ENCODE data around the gene CKB.

CKB gene

DNA sequence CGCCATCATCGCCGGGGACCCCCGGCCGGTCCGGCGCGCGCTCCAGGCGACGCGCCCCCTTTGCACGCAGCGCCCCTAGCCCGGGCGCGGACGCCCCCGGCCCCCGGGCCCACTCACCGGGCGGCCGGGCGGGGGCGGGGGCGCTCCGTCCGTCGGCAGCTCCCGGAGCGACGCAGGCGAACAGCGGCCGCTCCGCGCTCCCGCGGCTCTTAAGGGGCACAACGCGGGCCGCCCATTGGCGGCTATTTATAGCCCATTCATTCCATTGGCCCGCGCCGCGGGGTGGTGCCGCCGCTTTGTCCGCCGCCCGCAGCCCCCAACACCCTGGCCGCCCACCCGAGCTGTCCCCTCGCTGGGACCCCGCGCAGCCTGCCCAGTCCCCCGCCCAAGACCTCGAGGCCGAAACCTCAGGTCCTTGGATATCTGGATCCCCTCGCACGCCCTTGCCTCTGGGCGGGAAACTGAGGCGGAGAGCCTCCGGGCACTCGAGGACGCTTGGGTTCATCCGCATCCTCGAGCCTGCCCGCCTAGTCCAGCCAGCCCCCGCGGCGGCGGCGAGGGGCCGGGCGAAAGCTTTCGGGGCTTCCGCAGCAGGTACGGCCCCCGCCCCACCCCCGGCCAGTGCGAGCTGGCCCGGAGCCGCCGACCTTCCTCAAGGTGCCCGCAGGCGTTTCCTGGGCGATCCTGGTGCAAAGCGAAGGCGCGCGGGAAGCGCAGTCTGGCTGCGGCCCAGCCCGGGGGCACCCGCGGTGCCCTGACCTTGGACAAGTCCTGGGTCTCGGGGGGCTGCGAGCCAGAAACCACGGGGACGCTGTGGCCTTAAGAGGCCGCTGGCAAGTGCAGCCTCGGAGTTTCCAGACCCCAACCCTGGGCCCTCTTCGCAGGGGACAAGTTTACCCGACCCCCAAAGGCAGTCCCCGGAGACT is at the start of gene CKB:
Gene CKB (minus strand): TSS at position 182 of the 926 bp plus-strand sequence. CDS start 337 bp downstream, outside the sequence.
- DNase-seq (ENCODE audit: low read depth), result no peak
- in situ Hi-C loops (cut with HindIII; ENCODE audit: low sequenced_read_pairs), result no loop called here
- peak within 1 kb of the TSS; percentile 32 for H3K4me3 ChIP-seq (ENCODE audit: low read depth, low read length)
- TF ChIP-seq, protein P1, sequence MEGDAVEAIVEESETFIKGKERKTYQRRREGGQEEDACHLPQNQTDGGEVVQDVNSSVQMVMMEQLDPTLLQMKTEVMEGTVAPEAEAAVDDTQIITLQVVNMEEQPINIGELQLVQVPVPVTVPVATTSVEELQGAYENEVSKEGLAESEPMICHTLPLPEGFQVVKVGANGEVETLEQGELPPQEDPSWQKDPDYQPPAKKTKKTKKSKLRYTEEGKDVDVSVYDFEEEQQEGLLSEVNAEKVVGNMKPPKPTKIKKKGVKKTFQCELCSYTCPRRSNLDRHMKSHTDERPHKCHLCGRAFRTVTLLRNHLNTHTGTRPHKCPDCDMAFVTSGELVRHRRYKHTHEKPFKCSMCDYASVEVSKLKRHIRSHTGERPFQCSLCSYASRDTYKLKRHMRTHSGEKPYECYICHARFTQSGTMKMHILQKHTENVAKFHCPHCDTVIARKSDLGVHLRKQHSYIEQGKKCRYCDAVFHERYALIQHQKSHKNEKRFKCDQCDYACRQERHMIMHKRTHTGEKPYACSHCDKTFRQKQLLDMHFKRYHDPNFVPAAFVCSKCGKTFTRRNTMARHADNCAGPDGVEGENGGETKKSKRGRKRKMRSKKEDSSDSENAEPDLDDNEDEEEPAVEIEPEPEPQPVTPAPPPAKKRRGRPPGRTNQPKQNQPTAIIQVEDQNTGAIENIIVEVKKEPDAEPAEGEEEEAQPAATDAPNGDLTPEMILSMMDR (IDR thresholded peaks at IDR 0.05; ENCODE audit: low read depth, low read length, missing control alignments), result no peak

DNA sequence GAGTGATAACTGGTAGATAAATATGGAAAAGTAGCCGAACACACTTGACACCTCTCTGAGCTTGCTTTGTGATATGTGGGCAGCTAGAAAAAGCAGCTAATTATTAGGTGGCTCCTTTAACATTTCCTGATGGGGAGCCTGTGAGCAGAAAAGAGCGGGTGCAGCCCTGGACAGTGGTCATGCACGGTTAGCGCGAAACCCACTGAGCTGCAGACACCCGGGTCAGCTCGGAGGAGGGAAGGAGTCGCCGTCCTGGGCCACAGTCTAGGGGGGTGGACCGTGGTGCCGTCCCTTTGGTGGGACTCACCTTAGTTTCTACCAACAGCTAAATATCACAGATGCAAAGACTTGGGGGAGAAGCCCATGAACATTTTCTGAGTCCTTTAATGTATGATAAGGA is 46.8 kb upstream of the CKB start:
- in situ Hi-C loops (cut with HindIII; ENCODE audit: low sequenced_read_pairs), result no loop called here
- no peak overlapping the region for H3K4me3 ChIP-seq (ENCODE audit: low read depth, low read length)
- TF ChIP-seq, protein P1 (IDR thresholded peaks at IDR 0.05; ENCODE audit: low read depth, low read length, missing control alignments), result no peak

DNA sequence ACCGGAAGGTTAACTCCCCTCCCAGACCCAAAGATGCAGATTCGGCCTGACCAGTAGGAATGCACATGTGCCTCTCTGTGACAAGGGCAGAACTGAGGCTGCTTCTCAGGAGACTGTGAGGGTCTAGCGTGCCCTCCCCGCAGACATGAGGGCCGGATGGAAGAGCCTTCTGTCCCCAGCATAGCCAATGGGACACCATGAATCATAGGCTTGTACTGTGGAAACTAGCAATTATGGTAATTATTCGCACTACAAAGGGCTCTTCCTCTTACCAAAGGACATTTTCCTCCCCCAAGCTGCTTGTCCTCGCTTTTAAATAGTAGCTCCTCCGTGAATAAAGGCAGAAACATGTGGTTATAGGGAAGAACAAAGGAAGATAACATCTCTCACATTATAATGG is 46.3 kb upstream of the CKB start:
- in situ Hi-C loops (cut with HindIII; ENCODE audit: low sequenced_read_pairs), result no loop called here
- no peak for DNase-seq (ENCODE audit: low read depth)
- H3K4me3 ChIP-seq (ENCODE audit: low read depth, low read length), result no peak overlapping the region
- TF ChIP-seq, protein P1 (IDR thresholded peaks at IDR 0.05; ENCODE audit: low read depth, low read length, missing control alignments), result no peak

More for the DNA sequence above, 46.8 kb upstream of the CKB start:
- DNase-seq (ENCODE audit: low read depth), result no peak

DNA sequence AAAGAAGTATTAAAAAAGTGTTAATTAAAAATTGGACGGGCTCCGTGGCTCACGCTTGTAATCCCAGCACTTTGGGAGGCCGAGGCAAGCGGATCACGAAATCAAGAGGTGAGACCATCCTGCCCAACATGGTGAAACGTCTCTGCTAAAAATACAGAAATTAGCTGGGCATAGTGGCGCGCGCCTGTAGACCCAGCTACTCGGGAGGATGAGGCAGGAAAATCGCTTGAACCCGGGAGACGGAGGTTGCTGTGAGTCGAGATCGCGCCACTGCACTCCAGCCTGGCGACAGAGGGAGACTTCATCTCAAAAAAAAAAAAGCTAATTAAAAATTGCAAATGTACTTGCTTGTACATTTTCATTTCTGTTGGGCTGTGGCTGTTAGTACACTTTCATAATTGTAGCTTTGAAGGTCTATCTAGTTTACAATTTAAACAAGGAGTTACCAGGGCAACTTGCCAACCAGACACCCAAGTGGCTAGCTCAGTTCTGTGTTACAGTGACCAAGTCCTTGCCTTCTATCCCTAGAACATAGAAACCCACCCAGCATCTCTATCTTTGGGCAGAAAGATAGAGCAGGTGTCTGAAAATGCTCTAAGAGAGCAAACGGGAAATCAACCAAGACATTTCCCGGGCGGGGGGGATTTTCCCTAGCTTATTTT is 41.3 kb upstream of the CKB start:
- in situ Hi-C loops (cut with HindIII; ENCODE audit: low sequenced_read_pairs), result no loop called here
- TF ChIP-seq, protein P1 (IDR thresholded peaks at IDR 0.05; ENCODE audit: low read depth, low read length, missing control alignments), result no peak
- no peak for DNase-seq (ENCODE audit: low read depth)
- peak overlapping the region; percentile 95 for H3K4me3 ChIP-seq (ENCODE audit: low read depth, low read length)

DNA sequence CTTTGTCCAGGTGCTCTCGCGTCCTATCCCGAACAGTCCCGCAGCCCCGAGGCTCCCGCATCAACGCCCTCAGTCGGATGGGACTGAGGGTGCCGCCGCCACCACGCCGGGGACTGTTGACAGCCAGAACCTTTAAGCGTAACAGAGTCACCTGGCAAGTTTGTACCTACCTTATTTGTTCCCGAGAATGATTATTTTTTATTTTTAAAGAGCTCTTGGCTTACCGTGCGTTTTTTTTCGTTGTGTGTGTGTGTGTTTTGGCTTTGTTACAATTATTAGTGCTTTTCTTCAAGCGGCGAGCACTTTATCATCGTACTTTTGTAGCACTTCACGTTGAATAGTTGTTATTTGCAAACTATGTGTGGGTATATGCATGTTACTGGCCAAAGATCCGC is 40.6 kb upstream of the CKB start:
- in situ Hi-C loops (cut with HindIII; ENCODE audit: low sequenced_read_pairs), result no loop called here
- no peak for DNase-seq (ENCODE audit: low read depth)
- H3K4me3 ChIP-seq (ENCODE audit: low read depth, low read length), result peak overlapping the region; percentile 95
- TF ChIP-seq, protein P1 (IDR thresholded peaks at IDR 0.05; ENCODE audit: low read depth, low read length, missing control alignments), result no peak

DNA sequence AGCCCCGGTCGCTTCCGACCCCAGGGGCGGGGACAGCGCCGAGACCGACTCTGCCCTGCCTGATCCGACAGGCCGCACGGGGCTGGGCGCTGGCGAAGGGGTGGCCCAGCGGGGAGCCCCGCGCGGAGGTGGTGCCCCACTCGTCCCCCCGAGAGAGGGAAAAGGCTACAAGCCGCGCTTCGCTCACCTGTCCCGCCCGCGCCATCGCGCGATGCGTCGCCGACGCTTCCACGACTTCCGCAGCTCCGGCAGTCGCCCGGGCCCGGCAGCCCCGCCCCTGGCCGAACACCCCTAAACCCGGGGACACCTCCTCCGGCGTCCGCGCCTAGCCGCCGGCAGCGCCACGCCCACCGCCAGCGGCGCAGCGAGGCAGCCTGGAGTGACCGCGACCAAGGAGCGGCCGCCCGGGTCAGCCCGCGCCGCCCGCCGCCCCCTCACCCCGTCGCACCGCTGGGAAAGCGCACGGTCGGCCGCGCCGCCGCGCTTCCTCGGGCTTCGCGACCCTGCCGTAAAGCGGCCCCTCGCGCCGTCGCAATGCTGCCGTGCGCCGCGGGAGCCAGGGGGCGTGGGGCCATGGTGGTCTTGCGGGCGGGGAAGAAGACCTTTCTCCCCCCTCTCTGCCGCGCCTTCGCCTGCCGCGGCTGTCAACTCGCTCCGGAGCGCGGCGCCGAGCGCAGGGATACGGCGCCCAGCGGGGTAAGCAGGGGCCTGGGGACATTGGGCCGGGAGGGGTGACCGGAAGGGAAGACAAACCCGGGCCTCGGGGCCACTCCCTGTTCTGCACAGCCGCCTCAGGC is 40.0 kb upstream of the CKB start, which contains the start of the genes BAG5 and COA8:
Gene BAG5 (minus strand): TSS at position 229 of the 797 bp plus-strand sequence. CDS start 1,493 bp downstream, outside the sequence.
Gene COA8 (plus strand): TSS at position 532 of the 797 bp plus-strand sequence. CDS start 42 bp downstream, at position 574.
- TF ChIP-seq, protein P1 (IDR thresholded peaks at IDR 0.05; ENCODE audit: low read depth, low read length, missing control alignments), result no peak
- DNase-seq (ENCODE audit: low read depth), result peak; percentile 27
- in situ Hi-C loops (cut with HindIII; ENCODE audit: low sequenced_read_pairs), result no loop called here
- peak within 1 kb of the TSS; percentile 95 for H3K4me3 ChIP-seq (ENCODE audit: low read depth, low read length)
